K562 (cell line): ENCODE results near the gene PERP. TPM values are rescaled to one million over a fixed set of nuclear protein-coding genes. Genes with fewer than 3 reads are reported as not detected.

Experiments
- FOXM1 ChIP-seq, 2 experiments: fragments of 450-650 bp in 1 of 2; sonication (generic) in 1 of 2; formaldehyde crosslinking in 1 of 2; IDR thresholded peaks; 2 replicates each; pipeline versions ENCODE4 v1.6.1 to v1.9.0; 2017 to 2022; ENCODE audit warnings: low read depth in 2 of 2, mild to moderate bottlenecking in 2 of 2, missing genetic modification reagents in 1 of 2, moderate library complexity in 1 of 2
- GABPB1 ChIP-seq: sonication (generic); formaldehyde crosslinking; IDR thresholded peaks from 2 replicates; pipeline ENCODE4 v1.8.0; 2022; ENCODE audit warnings: mild to moderate bottlenecking, missing genetic modification reagents
- KLF16 ChIP-seq: IDR thresholded peaks from 2 replicates; pipeline ENCODE4 v1.6.1; 2016; ENCODE audit warnings: antibody characterized with exemption
- MTA3 ChIP-seq: fragments of 450-650 bp; formaldehyde crosslinking; IDR thresholded peaks from 2 replicates; pipeline ENCODE4 v1.6.1; 2017; ENCODE audit warnings: mild to moderate bottlenecking, borderline replicate concordance
- SMC3 ChIP-seq: conservative IDR thresholded peaks from 2 replicates; pipeline ENCODE4 v1.6.1; 2011; ENCODE audit warnings: low read depth, low read length, improper control_type of control experiment; ENCODE audit not compliant: insufficient read depth
- ZNF764 ChIP-seq: fragments of 250-450 bp; sonication (Bioruptor Pico); IDR thresholded peaks from 2 replicates; pipeline ENCODE4 v1.4.0; 2020; ENCODE audit warnings: low read depth, mild to moderate bottlenecking, moderate library complexity
- polyA plus RNA-seq, 8 experiments: library from polyadenylated mRNA; depleted of rRNA in 4 of 8; stranded (reverse) in 5 of 8; unstranded in 3 of 8; fragments of >200 nt; fragmentation: Nextera tagmentation in 2 of 8; fragmentation: Illumina TruSeq in 1 of 8; extraction: Ambion mirVana in 2 of 8; extraction: Trizol in 1 of 8; gene quantifications; 2 replicates each; pipeline versions ENCODE4 v1.2.1 to v1.2.3, GENCODE V29; 2011 to 2014; ENCODE audit warnings: inconsistent platforms in 1 of 8, missing spikeins in 1 of 8
- total RNA-seq, 7 experiments: library from RNA; depleted of rRNA in 6 of 7; stranded (reverse); fragments of >200 nt in 6 of 7; fragmentation: Illumina TruSeq in 2 of 7; extraction: Trizol in 2 of 7; gene quantifications; 2 replicates each; pipeline versions ENCODE4 v1.2.1 to v1.2.3, GENCODE V29; 2011 to 2021; ENCODE audit warnings: low replicate concordance in 1 of 7
- TF ChIP-seq, protein P1 (sequence below), 2 experiments: IDR thresholded peaks in 1 of 2; conservative IDR thresholded peaks in 1 of 2; 2 replicates each; pipeline ENCODE4 v1.6.1; 2016; ENCODE audit warnings: low read depth in 2 of 2, mild to moderate bottlenecking in 1 of 2, missing compliant biosample characterization in 1 of 2, missing genetic modification characterization in 1 of 2, moderate library complexity in 1 of 2
- TF ChIP-seq, protein P2 (sequence below): fragments of 450-650 bp; IDR thresholded peaks from 2 replicates; pipeline ENCODE4 v1.6.1; 2016; ENCODE audit warnings: mild to moderate bottlenecking, moderate library complexity
- TF ChIP-seq, protein P3 (sequence below): sonication (generic); formaldehyde crosslinking; IDR thresholded peaks from 2 replicates; pipeline ENCODE4 v1.8.1; 2023; ENCODE audit warnings: mild to moderate bottlenecking, missing genetic modification reagents, moderate library complexity

Gene PERP
- total and polyA plus RNA-seq, 9 of the 15 experiments (the other 6 are each of a cell fraction or from before 2014, with no cell fraction given): 0.01 to 0.27 (median 0.05) TPM; not detected in 2

- TF ChIP-seq, protein P1, sequence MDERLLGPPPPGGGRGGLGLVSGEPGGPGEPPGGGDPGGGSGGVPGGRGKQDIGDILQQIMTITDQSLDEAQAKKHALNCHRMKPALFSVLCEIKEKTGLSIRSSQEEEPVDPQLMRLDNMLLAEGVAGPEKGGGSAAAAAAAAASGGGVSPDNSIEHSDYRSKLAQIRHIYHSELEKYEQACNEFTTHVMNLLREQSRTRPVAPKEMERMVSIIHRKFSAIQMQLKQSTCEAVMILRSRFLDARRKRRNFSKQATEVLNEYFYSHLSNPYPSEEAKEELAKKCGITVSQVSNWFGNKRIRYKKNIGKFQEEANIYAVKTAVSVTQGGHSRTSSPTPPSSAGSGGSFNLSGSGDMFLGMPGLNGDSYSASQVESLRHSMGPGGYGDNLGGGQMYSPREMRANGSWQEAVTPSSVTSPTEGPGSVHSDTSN (CRISPR knock-in tag; IDR thresholded peaks at IDR 0.05; ENCODE audit: low read depth): no peak
- TF ChIP-seq, protein P1 (tag; conservative IDR thresholded peaks at IDR 0.05; ENCODE audit: low read depth): peak; percentile 73; the same call in 1 of the 2 replicates
- TF ChIP-seq, protein P2, sequence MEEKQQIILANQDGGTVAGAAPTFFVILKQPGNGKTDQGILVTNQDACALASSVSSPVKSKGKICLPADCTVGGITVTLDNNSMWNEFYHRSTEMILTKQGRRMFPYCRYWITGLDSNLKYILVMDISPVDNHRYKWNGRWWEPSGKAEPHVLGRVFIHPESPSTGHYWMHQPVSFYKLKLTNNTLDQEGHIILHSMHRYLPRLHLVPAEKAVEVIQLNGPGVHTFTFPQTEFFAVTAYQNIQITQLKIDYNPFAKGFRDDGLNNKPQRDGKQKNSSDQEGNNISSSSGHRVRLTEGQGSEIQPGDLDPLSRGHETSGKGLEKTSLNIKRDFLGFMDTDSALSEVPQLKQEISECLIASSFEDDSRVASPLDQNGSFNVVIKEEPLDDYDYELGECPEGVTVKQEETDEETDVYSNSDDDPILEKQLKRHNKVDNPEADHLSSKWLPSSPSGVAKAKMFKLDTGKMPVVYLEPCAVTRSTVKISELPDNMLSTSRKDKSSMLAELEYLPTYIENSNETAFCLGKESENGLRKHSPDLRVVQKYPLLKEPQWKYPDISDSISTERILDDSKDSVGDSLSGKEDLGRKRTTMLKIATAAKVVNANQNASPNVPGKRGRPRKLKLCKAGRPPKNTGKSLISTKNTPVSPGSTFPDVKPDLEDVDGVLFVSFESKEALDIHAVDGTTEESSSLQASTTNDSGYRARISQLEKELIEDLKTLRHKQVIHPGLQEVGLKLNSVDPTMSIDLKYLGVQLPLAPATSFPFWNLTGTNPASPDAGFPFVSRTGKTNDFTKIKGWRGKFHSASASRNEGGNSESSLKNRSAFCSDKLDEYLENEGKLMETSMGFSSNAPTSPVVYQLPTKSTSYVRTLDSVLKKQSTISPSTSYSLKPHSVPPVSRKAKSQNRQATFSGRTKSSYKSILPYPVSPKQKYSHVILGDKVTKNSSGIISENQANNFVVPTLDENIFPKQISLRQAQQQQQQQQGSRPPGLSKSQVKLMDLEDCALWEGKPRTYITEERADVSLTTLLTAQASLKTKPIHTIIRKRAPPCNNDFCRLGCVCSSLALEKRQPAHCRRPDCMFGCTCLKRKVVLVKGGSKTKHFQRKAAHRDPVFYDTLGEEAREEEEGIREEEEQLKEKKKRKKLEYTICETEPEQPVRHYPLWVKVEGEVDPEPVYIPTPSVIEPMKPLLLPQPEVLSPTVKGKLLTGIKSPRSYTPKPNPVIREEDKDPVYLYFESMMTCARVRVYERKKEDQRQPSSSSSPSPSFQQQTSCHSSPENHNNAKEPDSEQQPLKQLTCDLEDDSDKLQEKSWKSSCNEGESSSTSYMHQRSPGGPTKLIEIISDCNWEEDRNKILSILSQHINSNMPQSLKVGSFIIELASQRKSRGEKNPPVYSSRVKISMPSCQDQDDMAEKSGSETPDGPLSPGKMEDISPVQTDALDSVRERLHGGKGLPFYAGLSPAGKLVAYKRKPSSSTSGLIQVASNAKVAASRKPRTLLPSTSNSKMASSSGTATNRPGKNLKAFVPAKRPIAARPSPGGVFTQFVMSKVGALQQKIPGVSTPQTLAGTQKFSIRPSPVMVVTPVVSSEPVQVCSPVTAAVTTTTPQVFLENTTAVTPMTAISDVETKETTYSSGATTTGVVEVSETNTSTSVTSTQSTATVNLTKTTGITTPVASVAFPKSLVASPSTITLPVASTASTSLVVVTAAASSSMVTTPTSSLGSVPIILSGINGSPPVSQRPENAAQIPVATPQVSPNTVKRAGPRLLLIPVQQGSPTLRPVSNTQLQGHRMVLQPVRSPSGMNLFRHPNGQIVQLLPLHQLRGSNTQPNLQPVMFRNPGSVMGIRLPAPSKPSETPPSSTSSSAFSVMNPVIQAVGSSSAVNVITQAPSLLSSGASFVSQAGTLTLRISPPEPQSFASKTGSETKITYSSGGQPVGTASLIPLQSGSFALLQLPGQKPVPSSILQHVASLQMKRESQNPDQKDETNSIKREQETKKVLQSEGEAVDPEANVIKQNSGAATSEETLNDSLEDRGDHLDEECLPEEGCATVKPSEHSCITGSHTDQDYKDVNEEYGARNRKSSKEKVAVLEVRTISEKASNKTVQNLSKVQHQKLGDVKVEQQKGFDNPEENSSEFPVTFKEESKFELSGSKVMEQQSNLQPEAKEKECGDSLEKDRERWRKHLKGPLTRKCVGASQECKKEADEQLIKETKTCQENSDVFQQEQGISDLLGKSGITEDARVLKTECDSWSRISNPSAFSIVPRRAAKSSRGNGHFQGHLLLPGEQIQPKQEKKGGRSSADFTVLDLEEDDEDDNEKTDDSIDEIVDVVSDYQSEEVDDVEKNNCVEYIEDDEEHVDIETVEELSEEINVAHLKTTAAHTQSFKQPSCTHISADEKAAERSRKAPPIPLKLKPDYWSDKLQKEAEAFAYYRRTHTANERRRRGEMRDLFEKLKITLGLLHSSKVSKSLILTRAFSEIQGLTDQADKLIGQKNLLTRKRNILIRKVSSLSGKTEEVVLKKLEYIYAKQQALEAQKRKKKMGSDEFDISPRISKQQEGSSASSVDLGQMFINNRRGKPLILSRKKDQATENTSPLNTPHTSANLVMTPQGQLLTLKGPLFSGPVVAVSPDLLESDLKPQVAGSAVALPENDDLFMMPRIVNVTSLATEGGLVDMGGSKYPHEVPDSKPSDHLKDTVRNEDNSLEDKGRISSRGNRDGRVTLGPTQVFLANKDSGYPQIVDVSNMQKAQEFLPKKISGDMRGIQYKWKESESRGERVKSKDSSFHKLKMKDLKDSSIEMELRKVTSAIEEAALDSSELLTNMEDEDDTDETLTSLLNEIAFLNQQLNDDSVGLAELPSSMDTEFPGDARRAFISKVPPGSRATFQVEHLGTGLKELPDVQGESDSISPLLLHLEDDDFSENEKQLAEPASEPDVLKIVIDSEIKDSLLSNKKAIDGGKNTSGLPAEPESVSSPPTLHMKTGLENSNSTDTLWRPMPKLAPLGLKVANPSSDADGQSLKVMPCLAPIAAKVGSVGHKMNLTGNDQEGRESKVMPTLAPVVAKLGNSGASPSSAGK: 0 out of 2 replicates have a peak, but pooled peaks have one; percentile 11
- TF ChIP-seq, protein P3, sequence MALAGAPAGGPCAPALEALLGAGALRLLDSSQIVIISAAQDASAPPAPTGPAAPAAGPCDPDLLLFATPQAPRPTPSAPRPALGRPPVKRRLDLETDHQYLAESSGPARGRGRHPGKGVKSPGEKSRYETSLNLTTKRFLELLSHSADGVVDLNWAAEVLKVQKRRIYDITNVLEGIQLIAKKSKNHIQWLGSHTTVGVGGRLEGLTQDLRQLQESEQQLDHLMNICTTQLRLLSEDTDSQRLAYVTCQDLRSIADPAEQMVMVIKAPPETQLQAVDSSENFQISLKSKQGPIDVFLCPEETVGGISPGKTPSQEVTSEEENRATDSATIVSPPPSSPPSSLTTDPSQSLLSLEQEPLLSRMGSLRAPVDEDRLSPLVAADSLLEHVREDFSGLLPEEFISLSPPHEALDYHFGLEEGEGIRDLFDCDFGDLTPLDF: no peak
- no peak for TF ChIP-seq ZNF764 (CRISPR knock-in tag)
- TF ChIP-seq SMC3: peak; percentile 75
- no peak for TF ChIP-seq MTA3
- TF ChIP-seq GABPB1 (CRISPR knock-in tag): no peak
- peak; percentile 54 for TF ChIP-seq KLF16
- TF ChIP-seq FOXM1 (IDR thresholded peaks at IDR 0.05; ENCODE audit: low read depth): no peak; the same call in 1 of the 2 replicates
- TF ChIP-seq FOXM1 (CRISPR knock-in tag; IDR thresholded peaks at IDR 0.05; ENCODE audit: low read depth): no peak
These were observed 2.1 kb upstream of the PERP start (continued) for GRCh38 chr6:138109042-138109997.
